NT2/D1 (cell line): Measurements from ENCODE around the gene FAM209A.

Experiments
- DNase-seq: peaks from one replicate; pipeline ENCODE4 v3.0.0-alpha.2; 2011; ENCODE audit warnings: low read depth, low spot score
- H3K27me3 ChIP-seq: 2 replicates; pipeline ENCODE4 v1.6.0; 2011; ENCODE audit warnings: mild to moderate bottlenecking; ENCODE audit not compliant: insufficient read length, insufficient read depth
- H3K36me3 ChIP-seq: 2 replicates; pipeline ENCODE4 v1.6.1; 2011; ENCODE audit warnings: mild to moderate bottlenecking, low read length, mixed read lengths; ENCODE audit not compliant: insufficient read depth, insufficient read length
- H3K4me1 ChIP-seq: 2 replicates; pipeline ENCODE4 v1.5.1; 2011; ENCODE audit not compliant: insufficient read depth, insufficient read length
- H3K4me3 ChIP-seq: 2 replicates; pipeline ENCODE4 v1.5.1; 2011; ENCODE audit warnings: low read depth; ENCODE audit not compliant: insufficient read length
- H3K9ac ChIP-seq: 2 replicates; pipeline ENCODE4 v1.6.0; 2011; ENCODE audit warnings: low read depth; ENCODE audit not compliant: insufficient read length
- H3K9me3 ChIP-seq: 2 replicates; pipeline ENCODE4 v1.5.1; 2011; ENCODE audit warnings: mild to moderate bottlenecking, low read length; ENCODE audit not compliant: insufficient read depth
- SUZ12 ChIP-seq: IDR thresholded peaks from 2 replicates; pipeline ENCODE4 v1.6.1; 2011; ENCODE audit not compliant: insufficient read length, insufficient read depth; ENCODE audit errors: extremely low read depth
- YY1 ChIP-seq: IDR thresholded peaks from 2 replicates; pipeline ENCODE4 v1.6.1; 2011; ENCODE audit not compliant: insufficient read length, insufficient read depth
- ZNF274 ChIP-seq: IDR thresholded peaks from 2 replicates; pipeline ENCODE4 v1.6.1; 2011; ENCODE audit warnings: mild to moderate bottlenecking, low read depth, low read length

The FAM209A gene

DNA sequence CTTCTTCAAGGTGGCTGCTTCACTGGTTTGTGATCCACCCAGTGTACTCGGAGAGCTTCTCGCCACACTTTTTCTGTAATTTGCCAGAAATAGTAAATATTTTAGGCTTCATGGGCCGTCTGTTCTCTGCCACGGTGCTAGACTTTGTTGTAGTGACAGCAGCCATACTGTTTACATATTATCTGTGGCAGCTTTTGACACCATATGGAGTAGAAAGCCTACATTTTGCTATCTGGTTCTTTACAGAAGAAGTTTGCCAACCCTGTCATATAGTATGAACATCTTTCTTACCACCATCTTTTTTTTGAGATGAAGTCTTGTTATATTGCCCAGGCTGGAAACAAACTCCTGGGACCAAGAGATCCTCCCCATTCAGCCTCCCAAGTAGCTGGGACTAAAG is 41.0 kb downstream of the FAM209A start:
- H3K9ac ChIP-seq = no peak overlapping the region
- no peaks in the 10 kb centered on the region for H3K9me3 ChIP-seq
- H3K4me3 ChIP-seq = no peak overlapping the region
- H3K36me3 ChIP-seq = no peaks in the 10 kb centered on the region
- TF ChIP-seq YY1 = no peak
- no peak for TF ChIP-seq SUZ12
- no peak for TF ChIP-seq ZNF274
- no peaks in the 10 kb centered on the region for H3K27me3 ChIP-seq
- no peak for DNase-seq
- H3K4me1 ChIP-seq = no peaks in the 10 kb centered on the region

DNA sequence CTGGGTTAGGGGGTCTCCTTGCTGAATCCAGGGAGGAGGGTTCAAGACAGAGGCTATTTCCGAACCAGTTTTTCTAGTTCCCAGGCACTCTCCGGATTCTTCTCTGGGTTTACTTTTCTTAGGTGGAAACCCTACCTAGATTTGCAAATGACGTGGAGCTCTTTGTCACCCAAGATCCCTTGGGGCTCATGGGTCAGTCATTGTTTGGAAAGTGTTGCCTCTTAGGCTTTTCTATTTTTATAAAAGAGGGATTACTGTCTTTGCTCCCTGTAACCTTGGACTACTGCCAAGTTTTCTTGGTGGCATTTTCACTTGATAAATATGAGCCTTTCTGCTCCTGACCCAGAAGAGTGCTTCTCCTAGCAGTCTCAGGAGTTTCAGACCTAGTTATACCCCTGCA is 42.1 kb downstream of the FAM209A start:
- TF ChIP-seq YY1 (no peak), SUZ12 (no peak), ZNF274 (no peak)

GRCh38 chr20:56570832-56571231 is 46.3 kb downstream of the FAM209A start:
- Histone ChIP-seq H3K9ac (no peak overlapping the region), H3K27me3 (no peaks in the 10 kb centered on the region), H3K4me1 (peaks cover 7% of the 10 kb centered on the region), H3K4me3 (no peak overlapping the region), H3K9me3 (no peaks in the 10 kb centered on the region), H3K36me3 (no peaks in the 10 kb centered on the region)
- TF ChIP-seq YY1 (no peak), SUZ12 (no peak), ZNF274 (no peak)
- no peak for DNase-seq

More for the DNA sequence above, 42.1 kb downstream of the FAM209A start:
- Histone ChIP-seq H3K4me1 (no peaks in the 10 kb centered on the region), H3K4me3 (no peak overlapping the region), H3K27me3 (no peaks in the 10 kb centered on the region), H3K36me3 (no peaks in the 10 kb centered on the region), H3K9me3 (no peaks in the 10 kb centered on the region), H3K9ac (no peak overlapping the region)
- DNase-seq = no peak

DNA sequence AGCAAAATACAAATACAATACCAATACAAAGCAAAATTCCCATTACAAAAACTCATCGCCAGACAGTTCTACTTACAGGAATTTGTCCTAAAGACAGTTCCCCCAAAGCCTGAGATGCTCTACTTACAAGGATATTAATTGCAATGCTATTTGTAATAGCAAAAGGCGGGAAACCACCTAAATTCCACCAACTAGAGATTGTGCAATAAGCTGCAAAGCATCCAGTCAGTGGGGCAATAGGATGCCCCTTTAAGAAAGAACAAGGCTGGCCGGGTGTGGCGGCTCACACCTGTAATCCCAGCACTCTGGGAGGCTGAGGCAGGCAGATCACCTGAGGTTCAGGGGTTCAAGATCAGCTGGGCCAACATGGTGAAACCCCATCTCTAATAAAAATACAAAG is 47.6 kb downstream of the FAM209A start:
- H3K4me1 ChIP-seq = peaks cover 7% of the 10 kb centered on the region
- H3K9me3 ChIP-seq = no peaks in the 10 kb centered on the region
- no peak overlapping the region for H3K4me3 ChIP-seq
- no peak for TF ChIP-seq SUZ12
- no peak for DNase-seq
- no peaks in the 10 kb centered on the region for H3K36me3 ChIP-seq
- H3K27me3 ChIP-seq = no peaks in the 10 kb centered on the region
- H3K9ac ChIP-seq = no peak overlapping the region

- DNase-seq = no peak
- Histone ChIP-seq H3K36me3 (no peaks in the 10 kb centered on the region), H3K9ac (no peak overlapping the region), H3K4me3 (no peak overlapping the region), H3K9me3 (no peaks in the 10 kb centered on the region), H3K4me1 (peaks cover 10% of the 10 kb centered on the region), H3K27me3 (no peaks in the 10 kb centered on the region)
- no peak for TF ChIP-seq YY1
- no peak for TF ChIP-seq SUZ12
- TF ChIP-seq ZNF274 = no peak
Observed at GRCh38 chr20:56573986-56574385, 49.4 kb downstream of the FAM209A start.

- Histone ChIP-seq H3K36me3 (no peaks in the 10 kb centered on the region), H3K9me3 (no peaks in the 10 kb centered on the region), H3K27me3 (no peaks in the 10 kb centered on the region), H3K4me3 (no peak overlapping the region), H3K4me1 (peaks cover 15% of the 10 kb centered on the region), H3K9ac (no peak overlapping the region)
- TF ChIP-seq ZNF274 (no peak), SUZ12 (no peak), YY1 (no peak)
- DNase-seq = no peak
Observed at GRCh38 chr20:56574531-56575142, 50.1 kb downstream of the FAM209A start.

DNA sequence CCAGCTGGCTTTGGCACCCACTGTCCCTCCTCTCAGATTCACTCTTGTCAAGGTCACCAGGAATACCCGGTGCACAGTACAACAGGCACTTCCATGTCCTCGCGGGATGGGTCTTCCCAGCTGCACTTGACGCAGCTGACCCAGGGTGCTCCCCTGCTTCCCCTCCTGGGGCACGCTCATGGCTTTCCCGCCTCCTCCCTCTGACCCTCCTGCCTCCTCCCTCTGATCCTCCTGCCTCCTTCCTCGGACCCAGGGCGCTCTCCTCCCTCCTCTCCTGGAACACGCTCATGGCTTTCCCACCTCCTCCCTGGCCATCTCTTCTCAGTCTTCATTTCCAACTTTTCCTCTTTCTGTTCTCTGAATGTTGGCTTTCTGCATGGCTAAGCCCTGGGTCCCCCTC is 50.6 kb downstream of the FAM209A start:
- H3K27me3 ChIP-seq = no peaks in the 10 kb centered on the region
- H3K4me3 ChIP-seq = no peak overlapping the region
- TF ChIP-seq YY1 = no peak
- TF ChIP-seq ZNF274 = no peak
- H3K9ac ChIP-seq = no peak overlapping the region
- no peak for DNase-seq
- H3K36me3 ChIP-seq = no peaks in the 10 kb centered on the region
- peaks cover 18% of the 10 kb centered on the region for H3K4me1 ChIP-seq
- no peaks in the 10 kb centered on the region for H3K9me3 ChIP-seq
